HepG2 (cell line): ENCODE data around the gene ADAMTS15. TPM values are rescaled to one million over a fixed set of nuclear protein-coding genes. Genes with fewer than 3 reads are reported as not detected.

Experiments used
- ATAC-seq: fragments of 200-7000 bp; cut with Tn5 transposase; 3 replicates; pipeline ENCODE4 v1.9.1; 2020; ENCODE audit warnings: mild to moderate bottlenecking, moderate library complexity
- BruUV-seq: library from RNA; stranded (reverse); fragments of 400-500 nt; replicated peaks from 2 replicates; lab custom pipeline; 2021; lab: Mats Ljungman, UMichigan
- CTCF ChIA-PET: fragments of 300-600 bp; formaldehyde crosslinking; extraction: SDS; loops from one replicate; lab custom pipeline; 2021; ENCODE audit warnings: low total read pairs, inconsistent platforms, low intra/inter-chr PET ratio; lab: Yijun Ruan, JAX
- POLR2A ChIA-PET: fragments of 350-600 bp; sonication (Branson Sonifier 250); formaldehyde crosslinking; loops from one replicate; lab custom pipeline; 2020; ENCODE audit warnings: antibody characterized with exemption, inconsistent platforms; lab: Yijun Ruan, JAX
- DNase-seq: peaks from one replicate; pipeline ENCODE4 v3.0.0-alpha.2; 2015; ENCODE audit warnings: low spot score
- FAIRE-seq: peaks from 3 replicates; lab custom pipeline; 2011; peaks lifted over from hg19 to GRCh38; lab: Jason Lieb, UNC
- H2AFZ ChIP-seq: one replicate; pipeline ENCODE4 v1.6.1; 2011; ENCODE audit warnings: low read length, inconsistent platforms
- H3K27ac ChIP-seq: fragments of 300-600 bp; 3 replicates; pipeline ENCODE4 v1.8.0; 2011; ENCODE audit warnings: mixed run types, mild to moderate bottlenecking, mixed read lengths, low read length, inconsistent platforms; ENCODE audit not compliant: insufficient read depth; ENCODE audit errors: extremely low read length
- H3K27me3 ChIP-seq, 2 experiments: fragments of 200-600 bp in 1 of 2; 2 replicates in 1 of 2; 3 replicates in 1 of 2; pipeline versions ENCODE4 v1.6.0 to v1.8.0; 2011; ENCODE audit warnings: low read length in 2 of 2, mild to moderate bottlenecking in 2 of 2, moderate library complexity in 2 of 2, inconsistent platforms in 1 of 2; ENCODE audit not compliant: insufficient read depth in 2 of 2, control insufficient read depth in 1 of 2
- H3K36me3 ChIP-seq, 2 experiments: fragments of 200-600 bp in 1 of 2; replicated peaks in 1 of 2; 2 replicates in 1 of 2; 3 replicates in 1 of 2; pipeline versions ENCODE4 v1.5.1 to v1.8.0; 2011; ENCODE audit warnings: low read length in 2 of 2, inconsistent platforms in 1 of 2; ENCODE audit not compliant: insufficient read depth in 2 of 2, control insufficient read depth in 1 of 2
- H3K4me1 ChIP-seq: 2 replicates; pipeline ENCODE4 v1.5.1; 2012; ENCODE audit warnings: low read length, inconsistent platforms; ENCODE audit not compliant: insufficient read depth
- H3K4me2 ChIP-seq: 2 replicates; pipeline ENCODE4 v1.6.0; 2011; ENCODE audit warnings: low read depth, low read length, inconsistent platforms
- H3K4me3 ChIP-seq, 3 experiments: fragments of 200-600 bp in 1 of 3; sonication (generic), shearing (Covaris generic) in 1 of 3; replicated peaks in 1 of 3; 2 replicates each; pipeline ENCODE4 v1.5.1; 2011 to 2016; ENCODE audit warnings: low read length in 3 of 3, inconsistent platforms in 2 of 3, low read depth in 2 of 3, mild to moderate bottlenecking in 2 of 3, control low read depth in 1 of 3, mixed read lengths in 1 of 3; ENCODE audit not compliant: insufficient read depth in 1 of 3
- H3K79me2 ChIP-seq: one replicate; pipeline ENCODE4 v1.6.1; 2011; ENCODE audit warnings: low read length, inconsistent platforms; ENCODE audit not compliant: insufficient read depth
- H3K9ac ChIP-seq: 2 replicates; pipeline ENCODE4 v1.6.0; 2011; ENCODE audit warnings: mild to moderate bottlenecking, low read depth, low read length, inconsistent platforms; ENCODE audit not compliant: insufficient read depth
- H3K9me3 ChIP-seq: 2 replicates; pipeline ENCODE4 v1.5.1; 2012; ENCODE audit warnings: mild to moderate bottlenecking, low read length
- H4K20me1 ChIP-seq: 2 replicates; pipeline ENCODE4 v1.6.0; 2011; ENCODE audit warnings: inconsistent platforms, mild to moderate bottlenecking, low read length, moderate library complexity; ENCODE audit not compliant: insufficient read depth
- GRHL1 ChIP-seq: sonication (generic); formaldehyde crosslinking; conservative IDR thresholded peaks from 2 replicates; pipeline ENCODE4 v1.8.0; 2022; ENCODE audit warnings: missing genetic modification reagents
- GTF3A ChIP-seq: sonication (generic); formaldehyde crosslinking; conservative IDR thresholded peaks from 2 replicates; pipeline ENCODE4 v1.4.0; 2020; ENCODE audit warnings: mild to moderate bottlenecking, missing genetic modification reagents
- HOXA7 ChIP-seq: sonication (generic); formaldehyde crosslinking; IDR thresholded peaks from 2 replicates; pipeline ENCODE4 v1.8.1; 2022; ENCODE audit warnings: mild to moderate bottlenecking, missing genetic modification reagents, moderate library complexity
- KLF9 ChIP-seq: IDR thresholded peaks from 2 replicates; pipeline ENCODE4 v1.6.1; 2016; ENCODE audit warnings: low read depth
- MYNN ChIP-seq: sonication (generic); formaldehyde crosslinking; IDR thresholded peaks from 2 replicates; pipeline ENCODE4 v1.4.0; 2020; ENCODE audit warnings: mild to moderate bottlenecking, low read depth, missing genetic modification reagents
- ZBTB25 ChIP-seq: IDR thresholded peaks from 2 replicates; pipeline ENCODE4 v1.6.1; 2018; ENCODE audit warnings: missing genetic modification reagents
- ZMAT3 ChIP-seq: sonication (generic); formaldehyde crosslinking; conservative IDR thresholded peaks from 2 replicates; pipeline ENCODE4 v1.7.0; 2021; ENCODE audit warnings: missing genetic modification reagents
- ZNF430 ChIP-seq: sonication (generic); formaldehyde crosslinking; IDR thresholded peaks from 2 replicates; pipeline ENCODE4 v1.9.0; 2021; ENCODE audit warnings: mild to moderate bottlenecking, missing genetic modification reagents
- ZNF431 ChIP-seq: sonication (generic); formaldehyde crosslinking; IDR thresholded peaks from 2 replicates; pipeline ENCODE4 v1.9.0; 2022; ENCODE audit warnings: missing genetic modification reagents, low read depth, mild to moderate bottlenecking, borderline replicate concordance
- ZNF605 ChIP-seq: sonication (generic); formaldehyde crosslinking; IDR thresholded peaks from 2 replicates; pipeline ENCODE4 v1.8.0; 2022; ENCODE audit warnings: mild to moderate bottlenecking, missing genetic modification reagents
- WGBS: methylation state at CpG from one replicate; pipeline ENCODE4 v1.1.6; 2017; ENCODE audit warnings: low lambda C conversion rate; 5-methylcytosine and 5-hydroxymethylcytosine counted together
- in situ Hi-C: cut with HindIII; loops from 2 replicates; pipeline ENCODE4 v1.10.0; 2017; ENCODE audit warnings: low pct_unique_long_range_greater_than_20kb; ENCODE audit not compliant: extremely low pct_ligation_motif_present
- intact Hi-C: fragments of 100-400 bp; cut with micrococcal nuclease; formaldehyde crosslinking; loops from one replicate; pipeline ENCODE4 v1.10.0; 2022; ENCODE audit not compliant: unreplicated experiment
- polyA plus RNA-seq, 8 experiments: library from polyadenylated mRNA; depleted of rRNA in 3 of 8; stranded (reverse) in 7 of 8; unstranded in 1 of 8; fragments of >200 nt; fragmentation: Illumina TruSeq in 4 of 8; extraction: Trizol in 4 of 8; gene quantifications; 2 replicates each; pipeline versions ENCODE4 v1.2.1 to v1.2.3, GENCODE V29; 2011 to 2016; ENCODE audit warnings: low read depth in 4 of 8, missing spikeins in 1 of 8, mixed read lengths in 1 of 8; ENCODE audit not compliant: insufficient read depth in 1 of 8
- total RNA-seq, 5 experiments: library from RNA; depleted of rRNA; stranded (reverse); fragments of >200 nt; fragmentation: Illumina TruSeq; extraction: Trizol; gene quantifications; 2 replicates each; pipeline ENCODE4 v1.2.3, GENCODE V29; 2016; ENCODE audit warnings: low read depth in 1 of 5

Gene ADAMTS15
- total and polyA plus RNA-seq, 2 of the 13 experiments (the other 11 are each of a cell fraction or from before 2014, with no cell fraction given), result 0.01 to 0.02 TPM

GRCh38 chr11:130478204-130478701 lies 29.8 kb downstream of the ADAMTS15 start:
- Histone ChIP-seq H3K27me3 (peaks cover 3 to 33% of the 10 kb centered on the region in 2 experiments; a peak in 3 of 5 replicates), H3K36me3 (no peaks in the 10 kb centered on the region), H3K4me2 (no peak overlapping the region), H3K27ac (no peak overlapping the region), H3K9ac (no peak overlapping the region), H3K4me3 (no peak overlapping the region), H3K4me1 (no peaks in the 10 kb centered on the region), H3K9me3 (no peaks in the 10 kb centered on the region), H4K20me1 (no peaks in the 10 kb centered on the region), H2AFZ (no peak overlapping the region), H3K79me2 (no peaks in the 10 kb centered on the region)
- ChIA-PET POLR2A (no interaction called here), CTCF (no interaction called here)
- no TSS peak for BruUV-seq
- ATAC-seq (no peak), FAIRE-seq (no peak), DNase-seq (no peak)
- in situ Hi-C loops, result no loop called here
- intact Hi-C loops, result no loop called here
- TF ChIP-seq GRHL1 (CRISPR knock-in tag), result no peak
- TF ChIP-seq MYNN (CRISPR knock-in tag), result no peak
- TF ChIP-seq ZNF605 (CRISPR knock-in tag), result no peak
- TF ChIP-seq KLF9 (CRISPR knock-in tag), result no peak
- no peak for TF ChIP-seq ZNF430 (CRISPR knock-in tag)
- TF ChIP-seq ZBTB25 (CRISPR knock-in tag), result no peak
- no peak for TF ChIP-seq GTF3A (CRISPR knock-in tag)
- no peak for TF ChIP-seq HOXA7 (CRISPR knock-in tag)
- TF ChIP-seq ZMAT3, result no peak
- no peak for TF ChIP-seq ZNF431
- 2% methylated on average over 5 of the region's 10 CpGs for WGBS
